HepG2 (cell line): ENCODE measurements around the gene SLIT3. TPM values are rescaled to one million over a fixed set of nuclear protein-coding genes. Genes with fewer than 3 reads are reported as not detected.

Source experiments
- ATAC-seq: fragments of 200-7000 bp; cut with Tn5 transposase; 3 replicates; pipeline ENCODE4 v1.9.1; 2020; ENCODE audit warnings: mild to moderate bottlenecking, moderate library complexity
- BruUV-seq: library from RNA; stranded (reverse); fragments of 400-500 nt; replicated peaks from 2 replicates; lab custom pipeline; 2021; lab: Mats Ljungman, UMichigan
- CTCF ChIA-PET: fragments of 300-600 bp; formaldehyde crosslinking; extraction: SDS; loops from one replicate; lab custom pipeline; 2021; ENCODE audit warnings: low total read pairs, inconsistent platforms, low intra/inter-chr PET ratio; lab: Yijun Ruan, JAX
- POLR2A ChIA-PET: fragments of 350-600 bp; sonication (Branson Sonifier 250); formaldehyde crosslinking; loops from one replicate; lab custom pipeline; 2020; ENCODE audit warnings: antibody characterized with exemption, inconsistent platforms; lab: Yijun Ruan, JAX
- DNase-seq: peaks from one replicate; pipeline ENCODE4 v3.0.0-alpha.2; 2015; ENCODE audit warnings: low spot score
- FAIRE-seq: peaks from 3 replicates; lab custom pipeline; 2011; peaks lifted over from hg19 to GRCh38; lab: Jason Lieb, UNC
- H2AFZ ChIP-seq: one replicate; pipeline ENCODE4 v1.6.1; 2011; ENCODE audit warnings: low read length, inconsistent platforms
- H3K27ac ChIP-seq: fragments of 300-600 bp; 3 replicates; pipeline ENCODE4 v1.8.0; 2011; ENCODE audit warnings: mixed run types, mild to moderate bottlenecking, mixed read lengths, low read length, inconsistent platforms; ENCODE audit not compliant: insufficient read depth; ENCODE audit errors: extremely low read length
- H3K27me3 ChIP-seq, 2 experiments: fragments of 200-600 bp in 1 of 2; 2 replicates in 1 of 2; 3 replicates in 1 of 2; pipeline versions ENCODE4 v1.6.0 to v1.8.0; 2011; ENCODE audit warnings: low read length in 2 of 2, mild to moderate bottlenecking in 2 of 2, moderate library complexity in 2 of 2, inconsistent platforms in 1 of 2; ENCODE audit not compliant: insufficient read depth in 2 of 2, control insufficient read depth in 1 of 2
- H3K36me3 ChIP-seq, 2 experiments: fragments of 200-600 bp in 1 of 2; replicated peaks in 1 of 2; 2 replicates in 1 of 2; 3 replicates in 1 of 2; pipeline versions ENCODE4 v1.5.1 to v1.8.0; 2011; ENCODE audit warnings: low read length in 2 of 2, inconsistent platforms in 1 of 2; ENCODE audit not compliant: insufficient read depth in 2 of 2, control insufficient read depth in 1 of 2
- H3K4me1 ChIP-seq: 2 replicates; pipeline ENCODE4 v1.5.1; 2012; ENCODE audit warnings: low read length, inconsistent platforms; ENCODE audit not compliant: insufficient read depth
- H3K4me2 ChIP-seq: 2 replicates; pipeline ENCODE4 v1.6.0; 2011; ENCODE audit warnings: low read depth, low read length, inconsistent platforms
- H3K4me3 ChIP-seq, 3 experiments: fragments of 200-600 bp in 1 of 3; sonication (generic), shearing (Covaris generic) in 1 of 3; replicated peaks in 1 of 3; 2 replicates each; pipeline ENCODE4 v1.5.1; 2011 to 2016; ENCODE audit warnings: low read length in 3 of 3, inconsistent platforms in 2 of 3, low read depth in 2 of 3, mild to moderate bottlenecking in 2 of 3, control low read depth in 1 of 3, mixed read lengths in 1 of 3; ENCODE audit not compliant: insufficient read depth in 1 of 3
- H3K79me2 ChIP-seq: one replicate; pipeline ENCODE4 v1.6.1; 2011; ENCODE audit warnings: low read length, inconsistent platforms; ENCODE audit not compliant: insufficient read depth
- H3K9ac ChIP-seq: 2 replicates; pipeline ENCODE4 v1.6.0; 2011; ENCODE audit warnings: mild to moderate bottlenecking, low read depth, low read length, inconsistent platforms; ENCODE audit not compliant: insufficient read depth
- H3K9me3 ChIP-seq: 2 replicates; pipeline ENCODE4 v1.5.1; 2012; ENCODE audit warnings: mild to moderate bottlenecking, low read length
- H4K20me1 ChIP-seq: 2 replicates; pipeline ENCODE4 v1.6.0; 2011; ENCODE audit warnings: inconsistent platforms, mild to moderate bottlenecking, low read length, moderate library complexity; ENCODE audit not compliant: insufficient read depth
- ARID2 ChIP-seq: sonication (generic); formaldehyde crosslinking; IDR thresholded peaks from 2 replicates; pipeline ENCODE4 v1.8.1; 2022; ENCODE audit warnings: mild to moderate bottlenecking, missing genetic modification reagents, borderline replicate concordance
- CBX1 ChIP-seq: IDR thresholded peaks from one replicate; pipeline ENCODE4 v1.6.1; 2016; ENCODE audit warnings: antibody characterized with exemption, low read depth
- CBX5 ChIP-seq: sonication (generic); formaldehyde crosslinking; IDR thresholded peaks from 2 replicates; pipeline ENCODE4 v1.4.0; 2020; ENCODE audit warnings: missing genetic modification reagents, borderline replicate concordance
- ZNF121 ChIP-seq: sonication (generic); formaldehyde crosslinking; IDR thresholded peaks from 2 replicates; pipeline ENCODE4 v1.5.0; 2020; ENCODE audit warnings: mild to moderate bottlenecking, missing genetic modification reagents
- ZNF143 ChIP-seq: sonication (generic); formaldehyde crosslinking; IDR thresholded peaks from 2 replicates; pipeline ENCODE4 v1.4.0; 2020; ENCODE audit warnings: missing genetic modification reagents
- ZNF354B ChIP-seq: sonication (generic); formaldehyde crosslinking; IDR thresholded peaks from 2 replicates; pipeline ENCODE4 v1.8.0; 2022; ENCODE audit warnings: mild to moderate bottlenecking, missing genetic modification reagents
- ZNF550 ChIP-seq: sonication (generic); formaldehyde crosslinking; IDR thresholded peaks from 2 replicates; pipeline ENCODE4 v1.4.0; 2020; ENCODE audit warnings: mild to moderate bottlenecking, missing genetic modification reagents, borderline replicate concordance
- ZNF891 ChIP-seq: sonication (generic); formaldehyde crosslinking; IDR thresholded peaks from 2 replicates; pipeline ENCODE4 v1.5.0; 2020; ENCODE audit warnings: mild to moderate bottlenecking, missing genetic modification reagents
- ZSCAN25 ChIP-seq: sonication (generic); formaldehyde crosslinking; IDR thresholded peaks from 2 replicates; pipeline ENCODE4 v1.8.0; 2022; ENCODE audit warnings: mild to moderate bottlenecking, missing genetic modification reagents
- WGBS: methylation state at CpG from one replicate; pipeline ENCODE4 v1.1.6; 2017; ENCODE audit warnings: low lambda C conversion rate; 5-methylcytosine and 5-hydroxymethylcytosine counted together
- in situ Hi-C: cut with HindIII; loops from 2 replicates; pipeline ENCODE4 v1.10.0; 2017; ENCODE audit warnings: low pct_unique_long_range_greater_than_20kb; ENCODE audit not compliant: extremely low pct_ligation_motif_present
- intact Hi-C: fragments of 100-400 bp; cut with micrococcal nuclease; formaldehyde crosslinking; loops from one replicate; pipeline ENCODE4 v1.10.0; 2022; ENCODE audit not compliant: unreplicated experiment
- polyA plus RNA-seq, 8 experiments: library from polyadenylated mRNA; depleted of rRNA in 3 of 8; stranded (reverse) in 7 of 8; unstranded in 1 of 8; fragments of >200 nt; fragmentation: Illumina TruSeq in 4 of 8; extraction: Trizol in 4 of 8; gene quantifications; 2 replicates each; pipeline versions ENCODE4 v1.2.1 to v1.2.3, GENCODE V29; 2011 to 2016; ENCODE audit warnings: low read depth in 4 of 8, missing spikeins in 1 of 8, mixed read lengths in 1 of 8; ENCODE audit not compliant: insufficient read depth in 1 of 8
- total RNA-seq, 5 experiments: library from RNA; depleted of rRNA; stranded (reverse); fragments of >200 nt; fragmentation: Illumina TruSeq; extraction: Trizol; gene quantifications; 2 replicates each; pipeline ENCODE4 v1.2.3, GENCODE V29; 2016; ENCODE audit warnings: low read depth in 1 of 5
- TF ChIP-seq, protein P1 (sequence below), 2 experiments: IDR thresholded peaks; 2 replicates each; pipeline ENCODE4 v1.6.1; 2011 to 2012; ENCODE audit warnings: low read length in 2 of 2, borderline replicate concordance in 1 of 2, low read depth in 1 of 2, mild to moderate bottlenecking in 1 of 2, moderate library complexity in 1 of 2
- TF ChIP-seq, protein P2 (sequence below): fragments of 450-650 bp; IDR thresholded peaks from 2 replicates; pipeline ENCODE4 v1.6.1; 2017
- TF ChIP-seq, protein P3 (sequence below): sonication (generic); formaldehyde crosslinking; IDR thresholded peaks from 2 replicates; pipeline ENCODE4 v1.4.0; 2020; ENCODE audit warnings: mild to moderate bottlenecking, missing genetic modification reagents
- TF ChIP-seq, protein P4 (sequence below): IDR thresholded peaks from 2 replicates; pipeline ENCODE4 v1.6.1; 2018; ENCODE audit warnings: missing genetic modification reagents

Gene SLIT3
- total and polyA plus RNA-seq, 2 of the 13 experiments (the other 11 are each of a cell fraction or from before 2014, with no cell fraction given), result not detected

DNA sequence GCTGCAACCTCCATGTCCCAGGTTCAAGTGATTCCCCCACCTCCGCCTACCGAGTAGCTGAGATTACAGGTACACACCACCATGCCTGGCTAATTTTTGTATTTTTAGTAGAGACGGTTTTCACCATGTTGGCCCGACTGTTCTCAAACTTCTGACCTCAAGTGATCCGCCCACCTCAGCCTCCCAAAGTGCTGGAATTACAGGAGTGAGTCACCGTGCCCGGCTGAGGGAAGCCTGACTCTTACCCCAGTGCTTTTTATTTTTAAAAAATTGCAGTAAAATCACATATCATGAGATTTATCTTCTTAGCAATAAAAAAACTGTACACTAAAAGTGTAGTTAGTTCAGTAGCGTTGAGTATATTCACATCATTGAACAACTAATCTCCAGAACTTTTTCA, 105.3 kb downstream of the SLIT3 start (continued):
- TF ChIP-seq, protein P1, sequence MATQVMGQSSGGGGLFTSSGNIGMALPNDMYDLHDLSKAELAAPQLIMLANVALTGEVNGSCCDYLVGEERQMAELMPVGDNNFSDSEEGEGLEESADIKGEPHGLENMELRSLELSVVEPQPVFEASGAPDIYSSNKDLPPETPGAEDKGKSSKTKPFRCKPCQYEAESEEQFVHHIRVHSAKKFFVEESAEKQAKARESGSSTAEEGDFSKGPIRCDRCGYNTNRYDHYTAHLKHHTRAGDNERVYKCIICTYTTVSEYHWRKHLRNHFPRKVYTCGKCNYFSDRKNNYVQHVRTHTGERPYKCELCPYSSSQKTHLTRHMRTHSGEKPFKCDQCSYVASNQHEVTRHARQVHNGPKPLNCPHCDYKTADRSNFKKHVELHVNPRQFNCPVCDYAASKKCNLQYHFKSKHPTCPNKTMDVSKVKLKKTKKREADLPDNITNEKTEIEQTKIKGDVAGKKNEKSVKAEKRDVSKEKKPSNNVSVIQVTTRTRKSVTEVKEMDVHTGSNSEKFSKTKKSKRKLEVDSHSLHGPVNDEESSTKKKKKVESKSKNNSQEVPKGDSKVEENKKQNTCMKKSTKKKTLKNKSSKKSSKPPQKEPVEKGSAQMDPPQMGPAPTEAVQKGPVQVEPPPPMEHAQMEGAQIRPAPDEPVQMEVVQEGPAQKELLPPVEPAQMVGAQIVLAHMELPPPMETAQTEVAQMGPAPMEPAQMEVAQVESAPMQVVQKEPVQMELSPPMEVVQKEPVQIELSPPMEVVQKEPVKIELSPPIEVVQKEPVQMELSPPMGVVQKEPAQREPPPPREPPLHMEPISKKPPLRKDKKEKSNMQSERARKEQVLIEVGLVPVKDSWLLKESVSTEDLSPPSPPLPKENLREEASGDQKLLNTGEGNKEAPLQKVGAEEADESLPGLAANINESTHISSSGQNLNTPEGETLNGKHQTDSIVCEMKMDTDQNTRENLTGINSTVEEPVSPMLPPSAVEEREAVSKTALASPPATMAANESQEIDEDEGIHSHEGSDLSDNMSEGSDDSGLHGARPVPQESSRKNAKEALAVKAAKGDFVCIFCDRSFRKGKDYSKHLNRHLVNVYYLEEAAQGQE (IDR thresholded peaks at IDR 0.05; ENCODE audit: borderline replicate concordance in 1 of 2, low read depth in 1 of 2, low read length in 2 of 2), result no peak
- TF ChIP-seq ZSCAN25 (CRISPR knock-in tag), result no peak
- TF ChIP-seq CBX1, result no peak
- TF ChIP-seq ZNF143 (CRISPR knock-in tag), result no peak
- TF ChIP-seq, all 625 proteins: peak for 0

DNA sequence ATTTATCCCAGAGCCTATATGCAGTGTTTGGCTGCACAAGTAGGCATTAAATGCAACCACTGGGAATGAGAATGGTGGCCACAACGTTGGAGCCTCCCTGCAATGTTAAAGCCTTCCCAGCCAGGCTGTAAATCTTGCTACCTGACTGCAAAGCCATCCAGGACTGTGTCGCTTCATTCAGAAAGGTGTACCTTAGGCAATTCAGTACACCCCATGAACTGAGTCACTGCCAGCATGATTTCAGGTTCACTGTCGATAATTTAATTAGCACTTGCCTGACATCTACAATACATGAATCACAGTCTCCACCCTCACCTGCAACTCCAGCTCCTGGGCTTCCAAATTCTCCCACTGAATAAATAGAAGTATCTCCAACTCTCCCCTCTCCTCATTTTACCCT, 108.4 kb downstream of the SLIT3 start:
- FAIRE-seq (no peak), DNase-seq (no peak)
- Histone ChIP-seq H3K9ac (no peak overlapping the region), H3K36me3 (no peaks in the 10 kb centered on the region), H3K27ac (no peak overlapping the region), H3K9me3 (no peaks in the 10 kb centered on the region)
- intact Hi-C loops, result no loop called here
- 19% methylated on average over 3 of the region's 3 CpGs for WGBS
- no TSS peak for BruUV-seq
- TF ChIP-seq, protein P2, sequence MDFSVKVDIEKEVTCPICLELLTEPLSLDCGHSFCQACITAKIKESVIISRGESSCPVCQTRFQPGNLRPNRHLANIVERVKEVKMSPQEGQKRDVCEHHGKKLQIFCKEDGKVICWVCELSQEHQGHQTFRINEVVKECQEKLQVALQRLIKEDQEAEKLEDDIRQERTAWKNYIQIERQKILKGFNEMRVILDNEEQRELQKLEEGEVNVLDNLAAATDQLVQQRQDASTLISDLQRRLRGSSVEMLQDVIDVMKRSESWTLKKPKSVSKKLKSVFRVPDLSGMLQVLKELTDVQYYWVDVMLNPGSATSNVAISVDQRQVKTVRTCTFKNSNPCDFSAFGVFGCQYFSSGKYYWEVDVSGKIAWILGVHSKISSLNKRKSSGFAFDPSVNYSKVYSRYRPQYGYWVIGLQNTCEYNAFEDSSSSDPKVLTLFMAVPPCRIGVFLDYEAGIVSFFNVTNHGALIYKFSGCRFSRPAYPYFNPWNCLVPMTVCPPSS, result no peak
- TF ChIP-seq ZNF354B (CRISPR knock-in tag) (no peak), ZNF891 (CRISPR knock-in tag) (no peak), CBX5 (CRISPR knock-in tag) (no peak), ZNF121 (CRISPR knock-in tag) (no peak), ZNF550 (CRISPR knock-in tag) (no peak), ARID2 (CRISPR knock-in tag) (no peak)
- TF ChIP-seq, protein P3, sequence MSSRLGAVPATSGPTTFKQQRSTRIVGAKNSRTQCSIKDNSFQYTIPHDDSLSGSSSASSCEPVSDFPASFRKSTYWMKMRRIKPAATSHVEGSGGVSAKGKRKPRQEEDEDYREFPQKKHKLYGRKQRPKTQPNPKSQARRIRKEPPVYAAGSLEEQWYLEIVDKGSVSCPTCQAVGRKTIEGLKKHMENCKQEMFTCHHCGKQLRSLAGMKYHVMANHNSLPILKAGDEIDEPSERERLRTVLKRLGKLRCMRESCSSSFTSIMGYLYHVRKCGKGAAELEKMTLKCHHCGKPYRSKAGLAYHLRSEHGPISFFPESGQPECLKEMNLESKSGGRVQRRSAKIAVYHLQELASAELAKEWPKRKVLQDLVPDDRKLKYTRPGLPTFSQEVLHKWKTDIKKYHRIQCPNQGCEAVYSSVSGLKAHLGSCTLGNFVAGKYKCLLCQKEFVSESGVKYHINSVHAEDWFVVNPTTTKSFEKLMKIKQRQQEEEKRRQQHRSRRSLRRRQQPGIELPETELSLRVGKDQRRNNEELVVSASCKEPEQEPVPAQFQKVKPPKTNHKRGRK (CRISPR knock-in tag), result no peak
- TF ChIP-seq, protein P4, sequence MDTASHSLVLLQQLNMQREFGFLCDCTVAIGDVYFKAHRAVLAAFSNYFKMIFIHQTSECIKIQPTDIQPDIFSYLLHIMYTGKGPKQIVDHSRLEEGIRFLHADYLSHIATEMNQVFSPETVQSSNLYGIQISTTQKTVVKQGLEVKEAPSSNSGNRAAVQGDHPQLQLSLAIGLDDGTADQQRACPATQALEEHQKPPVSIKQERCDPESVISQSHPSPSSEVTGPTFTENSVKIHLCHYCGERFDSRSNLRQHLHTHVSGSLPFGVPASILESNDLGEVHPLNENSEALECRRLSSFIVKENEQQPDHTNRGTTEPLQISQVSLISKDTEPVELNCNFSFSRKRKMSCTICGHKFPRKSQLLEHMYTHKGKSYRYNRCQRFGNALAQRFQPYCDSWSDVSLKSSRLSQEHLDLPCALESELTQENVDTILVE (CRISPR knock-in tag), result no peak
- TF ChIP-seq, all 625 proteins: peak for 0
- ChIA-PET POLR2A (no interaction called here), CTCF (no interaction called here)
- Histone ChIP-seq H2AFZ (no peak overlapping the region), H3K27me3 (peaks cover 0 to 2% of the 10 kb centered on the region in 2 experiments; a peak in 1 of 5 replicates), H4K20me1 (no peaks in the 10 kb centered on the region), H3K79me2 (no peaks in the 10 kb centered on the region), H3K4me1 (no peaks in the 10 kb centered on the region), H3K4me2 (no peak overlapping the region), H3K4me3 (no peak overlapping the region)
- no peak for ATAC-seq
- in situ Hi-C loops, result no loop called here
